ENCODE results near the gene SLC13A2. TPM values are rescaled to one million over a fixed set of nuclear protein-coding genes. Genes with fewer than 3 reads are reported as not detected.

Gene SLC13A2
- total RNA-seq, 1 experiment from 2014 or later = not detected

DNA sequence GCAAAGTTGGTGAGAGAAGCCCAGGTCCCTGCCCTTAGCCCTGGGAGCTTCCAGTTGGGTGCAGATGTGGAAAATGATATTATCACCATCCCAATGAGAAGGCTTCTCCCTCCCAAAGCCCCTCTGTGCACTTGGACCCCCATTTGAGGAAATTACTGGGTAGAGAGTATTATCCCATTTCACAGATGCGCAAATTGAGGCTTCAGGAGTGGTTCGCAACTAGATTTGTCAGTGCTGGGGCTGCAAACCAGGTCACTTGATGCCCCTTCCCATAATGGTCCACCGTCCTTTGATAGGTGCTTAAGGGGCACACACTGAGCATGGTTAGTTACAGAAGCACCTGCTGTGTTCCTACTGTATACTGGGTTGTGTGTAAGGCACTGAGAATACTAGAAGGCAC lies 18.4 kb downstream of the SLC13A2 start:
- Histone ChIP-seq H3K27ac (ENCODE audit: insufficient read length, low read depth, low read length) (no peak overlapping the region), H3K79me1 (ENCODE audit: insufficient read depth, low read depth, low read length, poor library complexity, severe bottlenecking) (no peaks in the 10 kb centered on the region), H2AFZ (ENCODE audit: low read length) (no peak overlapping the region), H3K56ac (ENCODE audit: insufficient read length, low read depth, low read length) (no peak overlapping the region), H3K23me2 (ENCODE audit: insufficient read length, low read depth, low read length, poor library complexity, severe bottlenecking) (no peaks in the 10 kb centered on the region), H3K18ac (ENCODE audit: insufficient read length, low read depth, low read length) (no peak overlapping the region), H2BK12ac (ENCODE audit: insufficient read length, low read depth, low read length) (no peak overlapping the region), H3K4ac (ENCODE audit: low read depth, low read length) (no peak overlapping the region), H3K27me3 (ENCODE audit: insufficient read depth, low read length) (no peaks in the 10 kb centered on the region), H3K4me2 (ENCODE audit: insufficient read depth, insufficient read length, low read length) (no peak overlapping the region), H3K4me1 (ENCODE audit: insufficient read depth, low read length) (no peaks in the 10 kb centered on the region), H3K9ac (ENCODE audit: extremely low read depth, insufficient read length, low read length) (no peak overlapping the region), H4K5ac (ENCODE audit: insufficient read length, low read depth, low read length) (no peak overlapping the region), H4K8ac (replicated peaks; ENCODE audit: insufficient read length, low read depth, low read length) (no peak overlapping the region), H3T11ph (ENCODE audit: low read length) (no peak overlapping the region), H2BK5ac (ENCODE audit: insufficient read length, low read length) (no peak overlapping the region), H2BK20ac (ENCODE audit: low read depth, low read length, poor library complexity, severe bottlenecking) (no peak overlapping the region), H3K79me2 (ENCODE audit: insufficient read depth, low read length) (no peaks in the 10 kb centered on the region), H3K9me3 (ENCODE audit: control insufficient read depth, low read depth, low read length) (no peaks in the 10 kb centered on the region), H2BK15ac (ENCODE audit: low read depth, low read length) (no peak overlapping the region), H4K20me1 (ENCODE audit: control insufficient read depth, insufficient read depth, insufficient read length) (no peaks in the 10 kb centered on the region), H3K23ac (ENCODE audit: insufficient read length, low read depth, low read length) (no peak overlapping the region), H2AK5ac (ENCODE audit: insufficient read length, low read length) (no peak overlapping the region), H4K91ac (ENCODE audit: insufficient read length, low read depth, low read length) (no peak overlapping the region), H2BK120ac (ENCODE audit: low read depth, low read length, poor library complexity, severe bottlenecking) (no peak overlapping the region), H3K14ac (ENCODE audit: insufficient read depth, low read length) (no peak overlapping the region)
- H3K27me3 Mint-ChIP-seq (ENCODE audit: low read depth) = peaks cover 25% of the 10 kb centered on the region
- H3K4me3 Mint-ChIP-seq = no peak overlapping the region
- peaks cover 2 to 4% of the 10 kb centered on the region in 2 experiments; a peak in 2 of 4 replicates for H3K4me1 Mint-ChIP-seq
- TF ChIP-seq CTCF (conservative IDR thresholded peaks at IDR 0.05) = no peak
- no peaks in the 10 kb centered on the region; a peak in 1 of 5 replicates for H3K9me3 Mint-ChIP-seq
- H3K36me3 Mint-ChIP-seq (ENCODE audit: insufficient read depth in 1 of 3, low read depth in 3 of 3) = no peaks in the 10 kb centered on the region; a peak in 1 of 7 replicates
- no peak for DNase-seq
- WGBS (ENCODE audit: extremely low coverage, insufficient read length, low lambda C conversion rate) = no CpG with 5 or more reads among the region's 3 CpGs
- no peak overlapping the region for H3K27ac Mint-ChIP-seq
